HG03108 (cell line): Measurements from ENCODE around the gene NANP.
"Not testable (repeated sequence)": the region's sequence is repeated elsewhere in the genome, so short reads cannot be mapped to it uniquely, and the experiment has no call there.

ENCODE experiments used
- ATAC-seq: cut with Tn5 transposase; IDR thresholded peaks from one replicate; pipeline ENCODE4 v1.9.1; 2021; ENCODE audit warnings: moderate library complexity; ENCODE audit not compliant: unreplicated experiment

NANP gene

GRCh38 chr20:25606094-25606695 is 17.6 kb downstream of the NANP start:
- no peak for ATAC-seq

GRCh38 chr20:25605148-25605547 is 18.7 kb downstream of the NANP start:
- no peak for ATAC-seq

- no peak for ATAC-seq
These were observed 19.2 kb downstream of the NANP start for GRCh38 chr20:25604611-25605010.

- not testable (repeated sequence) for ATAC-seq
These were observed 20.9 kb downstream of the NANP start for GRCh38 chr20:25602914-25603309.

GRCh38 chr20:25602191-25602913 is 21.5 kb downstream of the NANP start:
- ATAC-seq: not testable (repeated sequence)

- ATAC-seq: no peak
These were observed 22.2 kb downstream of the NANP start for GRCh38 chr20:25601659-25602058.

- no peak for ATAC-seq
These were observed 23.2 kb downstream of the NANP start for GRCh38 chr20:25600632-25601031.

- ATAC-seq: no peak
These were observed 31.5 kb downstream of the NANP start for GRCh38 chr20:25592135-25592852.

- not testable (repeated sequence) for ATAC-seq
These were observed 33.0 kb downstream of the NANP start for GRCh38 chr20:25590778-25591177.

GRCh38 chr20:25588491-25588890 is 35.3 kb downstream of the NANP start:
- no peak for ATAC-seq

GRCh38 chr20:25587536-25587935 is 36.3 kb downstream of the NANP start:
- ATAC-seq: no peak

GRCh38 chr20:25586877-25587276 is 36.9 kb downstream of the NANP start:
- no peak for ATAC-seq

- peak; percentile 67 for ATAC-seq
These were observed 38.7 kb downstream of the NANP start, which contains the start of gene NINL for GRCh38 chr20:25584905-25585704. TSS of gene NINL (minus strand) at chr20:25585531. CDS start at chr20:25526587, 58,944 bp downstream.

GRCh38 chr20:25583607-25584006 is 40.2 kb downstream of the NANP start:
- ATAC-seq: not testable (repeated sequence)

- no peak for ATAC-seq
These were observed 43.1 kb downstream of the NANP start for GRCh38 chr20:25580711-25581110.

- ATAC-seq: no peak
These were observed 44.6 kb downstream of the NANP start for GRCh38 chr20:25579081-25579770.

GRCh38 chr20:25576783-25577530 is 46.9 kb downstream of the NANP start:
- ATAC-seq: no peak

- ATAC-seq: no peak
These were observed 49.4 kb downstream of the NANP start for GRCh38 chr20:25574411-25574810.

- ATAC-seq: no peak
These were observed 50.2 kb downstream of the NANP start for GRCh38 chr20:25573288-25574251.
